GM12878 (cell line): ENCODE measurements around the gene ZNF716. TPM values are rescaled to one million over a fixed set of nuclear protein-coding genes. Genes with fewer than 3 reads are reported as not detected.

Experiments used
- ATAC-seq: fragments of 200-7000 bp; cut with Tn5 transposase; 3 replicates; pipeline ENCODE4 v1.9.1; 2020; ENCODE audit warnings: mild to moderate bottlenecking, moderate library complexity
- BruUV-seq: library from RNA; stranded (reverse); fragments of 400-500 nt; replicated peaks from 2 replicates; lab custom pipeline; 2021; lab: Mats Ljungman, UMichigan
- CTCF ChIA-PET: fragments of 300-600 bp; sonication (Branson Sonifier 250); formaldehyde crosslinking; extraction: SDS; loops from one replicate; lab custom pipeline; 2021; ENCODE audit warnings: inconsistent platforms; lab: Yijun Ruan, JAX
- POLR2A ChIA-PET: fragments of 350-600 bp; formaldehyde crosslinking; extraction: SDS; loops from one replicate; lab custom pipeline; 2021; ENCODE audit warnings: inconsistent platforms; lab: Charles Lee
- RAD21 ChIA-PET: fragments of 300-600 bp; sonication (Branson Sonifier 250); formaldehyde crosslinking; loops from one replicate; lab custom pipeline; 2023; ENCODE audit warnings: antibody characterized with exemption; ENCODE audit not compliant: unreplicated experiment; lab: Charles Lee
- SMC1A ChIA-PET: fragments of 300-600 bp; sonication (Branson Sonifier 250); formaldehyde crosslinking; loops from one replicate; lab custom pipeline; 2023; ENCODE audit not compliant: unreplicated experiment, uncharacterized antibody; lab: Charles Lee
- DNase-seq: peaks from one replicate; pipeline ENCODE4 v3.0.0-alpha.2; 2011; ENCODE audit warnings: low read depth, low spot score
- FAIRE-seq: peaks from 3 replicates; lab custom pipeline; 2011; peaks lifted over from hg19 to GRCh38; lab: Jason Lieb, UNC
- H2AFZ ChIP-seq: 2 replicates; pipeline ENCODE4 v1.6.0; 2011; ENCODE audit warnings: low read depth, low read length, control low read depth; ENCODE audit not compliant: control insufficient read depth
- H3K27ac ChIP-seq: 2 replicates; pipeline ENCODE4 v1.5.1; 2011; ENCODE audit warnings: control low read depth; ENCODE audit not compliant: control insufficient read depth, insufficient read depth
- H3K27me3 ChIP-seq, 2 experiments: replicated peaks in 1 of 2; 2 replicates each; pipeline versions ENCODE4 v1.6.0 to v1.6.1; 2011; ENCODE audit warnings: low read length in 1 of 2; ENCODE audit not compliant: control insufficient read depth in 2 of 2, insufficient read depth in 2 of 2
- H3K36me3 ChIP-seq, 2 experiments: 2 replicates each; pipeline ENCODE4 v1.5.1; 2011; ENCODE audit warnings: low read length in 1 of 2; ENCODE audit not compliant: control insufficient read depth in 2 of 2, insufficient read depth in 2 of 2
- H3K4me1 ChIP-seq: 2 replicates; pipeline ENCODE4 v1.6.1; 2011; ENCODE audit warnings: mild to moderate bottlenecking, low read length, moderate library complexity, mixed read lengths; ENCODE audit not compliant: control insufficient read depth, insufficient read depth
- H3K4me2 ChIP-seq: 2 replicates; pipeline ENCODE4 v1.6.0; 2011; ENCODE audit warnings: control low read depth; ENCODE audit not compliant: control insufficient read depth, insufficient read depth
- H3K4me3 ChIP-seq: fragments of 200-600 bp; sonication (generic); 2 replicates; pipeline ENCODE4 v1.5.1; 2016
- H3K79me2 ChIP-seq: 2 replicates; pipeline ENCODE4 v1.6.0; 2011; ENCODE audit warnings: low read length; ENCODE audit not compliant: control insufficient read depth, insufficient read depth
- H3K9ac ChIP-seq: 2 replicates; pipeline ENCODE4 v1.8.0; 2011; ENCODE audit warnings: low read length, control low read depth, mixed read lengths; ENCODE audit not compliant: control insufficient read depth, insufficient read depth
- H3K9me3 ChIP-seq: replicated peaks from 3 replicates; pipeline ENCODE4 v1.5.1; 2011; ENCODE audit warnings: mild to moderate bottlenecking, low read length; ENCODE audit not compliant: control insufficient read depth, insufficient read depth
- H4K20me1 ChIP-seq: 2 replicates; pipeline ENCODE4 v1.6.0; 2011; ENCODE audit not compliant: control insufficient read depth, insufficient read depth
- ASH2L ChIP-seq: fragments of 300-600, 200-600 bp; sonication (generic); IDR thresholded peaks from 2 replicates; pipeline ENCODE4 v1.6.1; 2017; ENCODE audit warnings: low read depth, mild to moderate bottlenecking, borderline replicate concordance
- ATF7 ChIP-seq: fragments of 450-650 bp; IDR thresholded peaks from 2 replicates; pipeline ENCODE4 v1.6.1; 2016; ENCODE audit warnings: low read depth, mild to moderate bottlenecking
- CEBPB ChIP-seq, 2 experiments: fragments of 150-350 bp in 1 of 2; IDR thresholded peaks; 2 replicates each; pipeline ENCODE4 v1.6.1; 2012 to 2014; ENCODE audit warnings: low read depth in 2 of 2, low read length in 2 of 2, borderline replicate concordance in 1 of 2, inconsistent platforms in 1 of 2
- CHD4 ChIP-seq: fragments of 200-600 bp; sonication (generic); IDR thresholded peaks from 2 replicates; pipeline ENCODE4 v1.6.1; 2016; ENCODE audit warnings: mild to moderate bottlenecking
- EP300 ChIP-seq, 2 experiments: fragments of 150-350 bp in 1 of 2; IDR thresholded peaks; 2 replicates each; pipeline ENCODE4 v1.6.1; 2011 to 2012; ENCODE audit warnings: low read depth in 2 of 2, low read length in 2 of 2, borderline replicate concordance in 1 of 2, improper control_type of control experiment in 1 of 2, inconsistent platforms in 1 of 2; ENCODE audit not compliant: control insufficient read depth in 1 of 2
- HDGF ChIP-seq: fragments of 450-650 bp; IDR thresholded peaks from 2 replicates; pipeline ENCODE4 v1.6.1; 2016; ENCODE audit warnings: antibody characterized with exemption
- IRF4 ChIP-seq: IDR thresholded peaks from 2 replicates; pipeline ENCODE4 v1.6.1; 2011; ENCODE audit warnings: low read depth, low read length
- KAT2A ChIP-seq: conservative IDR thresholded peaks from 2 replicates; pipeline ENCODE4 v1.6.1; 2011; ENCODE audit warnings: low read depth, low read length; ENCODE audit not compliant: control insufficient read depth
- MTA2 ChIP-seq: fragments of 450-650 bp; IDR thresholded peaks from 2 replicates; pipeline ENCODE4 v1.6.1; 2016; ENCODE audit warnings: low read depth, mild to moderate bottlenecking, moderate library complexity
- MYC ChIP-seq: IDR thresholded peaks from 2 replicates; pipeline ENCODE4 v1.6.1; 2011; ENCODE audit warnings: mild to moderate bottlenecking, low read length, moderate library complexity, inconsistent platforms; ENCODE audit not compliant: insufficient read depth, insufficient replicate concordance, insufficient read length, severe bottlenecking
- RELA ChIP-seq: fragments of 450-650 bp; IDR thresholded peaks from 2 replicates; pipeline ENCODE4 v1.8.0; 2014; ENCODE audit warnings: borderline replicate concordance; ENCODE audit not compliant: partially characterized antibody
- SIX5 ChIP-seq: IDR thresholded peaks from 2 replicates; pipeline ENCODE4 v1.6.1; 2011; ENCODE audit warnings: mild to moderate bottlenecking, low read depth, low read length, moderate library complexity; ENCODE audit not compliant: severe bottlenecking
- SPI1 ChIP-seq: IDR thresholded peaks from 2 replicates; pipeline ENCODE4 v1.6.1; 2011; ENCODE audit warnings: low read depth, mild to moderate bottlenecking, low read length, moderate library complexity, borderline replicate concordance; ENCODE audit not compliant: insufficient read depth
- TARDBP ChIP-seq: IDR thresholded peaks from 2 replicates; pipeline ENCODE4 v1.6.1; 2016; ENCODE audit warnings: borderline replicate concordance
- USF1 ChIP-seq: IDR thresholded peaks from 2 replicates; pipeline ENCODE4 v1.6.1; 2011; ENCODE audit warnings: borderline replicate concordance, low read depth, mild to moderate bottlenecking, moderate library complexity, mixed read lengths, low read length; ENCODE audit not compliant: insufficient read depth; ENCODE audit errors: extremely low read length
- ZBED1 ChIP-seq: IDR thresholded peaks from 2 replicates; pipeline ENCODE4 v1.6.1; 2016; ENCODE audit warnings: borderline replicate concordance
- WGBS: methylation state at CpG from one replicate; pipeline ENCODE4 v1.1.6; 2016; ENCODE audit warnings: low lambda C conversion rate; ENCODE audit not compliant: insufficient replicate concordance, insufficient coverage; ENCODE audit errors: missing lambda C conversion rate; 5-methylcytosine and 5-hydroxymethylcytosine counted together
- in situ Hi-C: fragments of 300-500 bp; cut with MboI; formaldehyde crosslinking; loops from 9 replicates; pipeline ENCODE4 v1.14.3; 2018; ENCODE audit warnings: mixed read lengths
- intact Hi-C: fragments of 100-400 bp; cut with micrococcal nuclease; formaldehyde crosslinking; loops from one replicate; pipeline ENCODE4 v1.14.2; 2022; ENCODE audit not compliant: unreplicated experiment
- polyA plus RNA-seq, 11 experiments: library from polyadenylated mRNA; depleted of rRNA in 4 of 11; unstranded in 6 of 11; stranded (reverse) in 5 of 11; fragments of >200 nt; fragmentation: Nextera tagmentation in 4 of 11; fragmentation: Illumina TruSeq in 1 of 11; extraction: Ambion mirVana in 4 of 11; extraction: Trizol in 1 of 11; gene quantifications; 1 replicate in 1 of 11; 2 replicates in 10 of 11; pipeline versions ENCODE4 v1.2.1 to v1.2.3, GENCODE V29; 2011 to 2016; ENCODE audit warnings: inconsistent platforms in 2 of 11, missing spikeins in 2 of 11, low read depth in 1 of 11
- total RNA-seq, 4 experiments: library from RNA; depleted of rRNA in 3 of 4; stranded (reverse); fragments of >200 nt in 3 of 4; fragmentation: Illumina TruSeq in 1 of 4; extraction: Trizol in 1 of 4; gene quantifications; 2 replicates each; pipeline versions ENCODE4 v1.2.1 to v1.2.3, GENCODE V29; 2013 to 2021

The ZNF716 gene
- total and polyA plus RNA-seq, 10 of the 15 experiments (the other 5 are each of a cell fraction or from before 2014, with no cell fraction given), result not detected

GRCh38 chr7:57412618-57413017 is 37.4 kb upstream of the ZNF716 start:
- no peak overlapping the region for H3K9ac ChIP-seq
- no peak overlapping the region for H2AFZ ChIP-seq
- FAIRE-seq, result no peak
- intact Hi-C loops, result no loop called here
- SMC1A ChIA-PET, result no interaction called here
- no peaks in the 10 kb centered on the region for H3K79me2 ChIP-seq
- in situ Hi-C loops, result no loop called here
- CTCF ChIA-PET, result no interaction called here
- H3K9me3 ChIP-seq, result no peaks in the 10 kb centered on the region; the same call in 2 of the 3 replicates
- TF ChIP-seq IRF4 (no peak), MYC (no peak), SIX5 (no peak), ATF7 (no peak), HDGF (no peak), SPI1 (no peak), CEBPB (IDR thresholded peaks at IDR 0.05; ENCODE audit: borderline replicate concordance in 1 of 2, low read depth in 2 of 2, low read length in 2 of 2) (no peak), ZBED1 (no peak), CHD4 (no peak), KAT2A (no peak), TARDBP (no peak), RELA (no peak), USF1 (no peak), ASH2L (no peak), MTA2 (no peak), EP300 (IDR thresholded peaks at IDR 0.05; ENCODE audit: borderline replicate concordance in 1 of 2, control insufficient read depth in 1 of 2, low read depth in 2 of 2, low read length in 2 of 2) (no peak)
- no peak for DNase-seq
- WGBS, result 5% methylated on average over 3 of the region's 3 CpGs
- no peak for ATAC-seq
- H3K27me3 ChIP-seq, result no peaks in the 10 kb centered on the region
- BruUV-seq, result no TSS peak
- H3K36me3 ChIP-seq, result no peaks in the 10 kb centered on the region
- H3K4me3 ChIP-seq, result no peak overlapping the region
- no peak overlapping the region for H3K27ac ChIP-seq
- H3K4me1 ChIP-seq, result no peaks in the 10 kb centered on the region
- POLR2A ChIA-PET, result no interaction called here
- H4K20me1 ChIP-seq, result no peaks in the 10 kb centered on the region
- RAD21 ChIA-PET, result no interaction called here
- H3K4me2 ChIP-seq, result no peak overlapping the region
